GM12878 (cell line): ENCODE results near the gene SLC25A43. TPM values are rescaled to one million over a fixed set of nuclear protein-coding genes. Genes with fewer than 3 reads are reported as not detected.

Experiments used
- ATAC-seq: fragments of 200-7000 bp; cut with Tn5 transposase; 3 replicates; pipeline ENCODE4 v1.9.1; 2020; ENCODE audit warnings: mild to moderate bottlenecking, moderate library complexity
- BruUV-seq: library from RNA; stranded (reverse); fragments of 400-500 nt; replicated peaks from 2 replicates; lab custom pipeline; 2021; lab: Mats Ljungman, UMichigan
- CTCF ChIA-PET: fragments of 300-600 bp; sonication (Branson Sonifier 250); formaldehyde crosslinking; extraction: SDS; loops from one replicate; lab custom pipeline; 2021; ENCODE audit warnings: inconsistent platforms; lab: Yijun Ruan, JAX
- POLR2A ChIA-PET: fragments of 350-600 bp; formaldehyde crosslinking; extraction: SDS; loops from one replicate; lab custom pipeline; 2021; ENCODE audit warnings: inconsistent platforms; lab: Charles Lee
- RAD21 ChIA-PET: fragments of 300-600 bp; sonication (Branson Sonifier 250); formaldehyde crosslinking; loops from one replicate; lab custom pipeline; 2023; ENCODE audit warnings: antibody characterized with exemption; ENCODE audit not compliant: unreplicated experiment; lab: Charles Lee
- SMC1A ChIA-PET: fragments of 300-600 bp; sonication (Branson Sonifier 250); formaldehyde crosslinking; loops from one replicate; lab custom pipeline; 2023; ENCODE audit not compliant: unreplicated experiment, uncharacterized antibody; lab: Charles Lee
- DNase-seq: peaks from one replicate; pipeline ENCODE4 v3.0.0-alpha.2; 2011; ENCODE audit warnings: low read depth, low spot score
- FAIRE-seq: peaks from 3 replicates; lab custom pipeline; 2011; peaks lifted over from hg19 to GRCh38; lab: Jason Lieb, UNC
- H2AFZ ChIP-seq: 2 replicates; pipeline ENCODE4 v1.6.0; 2011; ENCODE audit warnings: low read depth, low read length, control low read depth; ENCODE audit not compliant: control insufficient read depth
- H3K27ac ChIP-seq: 2 replicates; pipeline ENCODE4 v1.5.1; 2011; ENCODE audit warnings: control low read depth; ENCODE audit not compliant: control insufficient read depth, insufficient read depth
- H3K27me3 ChIP-seq, 2 experiments: replicated peaks in 1 of 2; 2 replicates each; pipeline versions ENCODE4 v1.6.0 to v1.6.1; 2011; ENCODE audit warnings: low read length in 1 of 2; ENCODE audit not compliant: control insufficient read depth in 2 of 2, insufficient read depth in 2 of 2
- H3K36me3 ChIP-seq, 2 experiments: 2 replicates each; pipeline ENCODE4 v1.5.1; 2011; ENCODE audit warnings: low read length in 1 of 2; ENCODE audit not compliant: control insufficient read depth in 2 of 2, insufficient read depth in 2 of 2
- H3K4me1 ChIP-seq: 2 replicates; pipeline ENCODE4 v1.6.1; 2011; ENCODE audit warnings: mild to moderate bottlenecking, low read length, moderate library complexity, mixed read lengths; ENCODE audit not compliant: control insufficient read depth, insufficient read depth
- H3K4me2 ChIP-seq: 2 replicates; pipeline ENCODE4 v1.6.0; 2011; ENCODE audit warnings: control low read depth; ENCODE audit not compliant: control insufficient read depth, insufficient read depth
- H3K4me3 ChIP-seq: fragments of 200-600 bp; sonication (generic); 2 replicates; pipeline ENCODE4 v1.5.1; 2016
- H3K79me2 ChIP-seq: 2 replicates; pipeline ENCODE4 v1.6.0; 2011; ENCODE audit warnings: low read length; ENCODE audit not compliant: control insufficient read depth, insufficient read depth
- H3K9ac ChIP-seq: 2 replicates; pipeline ENCODE4 v1.8.0; 2011; ENCODE audit warnings: low read length, control low read depth, mixed read lengths; ENCODE audit not compliant: control insufficient read depth, insufficient read depth
- H3K9me3 ChIP-seq: replicated peaks from 3 replicates; pipeline ENCODE4 v1.5.1; 2011; ENCODE audit warnings: mild to moderate bottlenecking, low read length; ENCODE audit not compliant: control insufficient read depth, insufficient read depth
- H4K20me1 ChIP-seq: 2 replicates; pipeline ENCODE4 v1.6.0; 2011; ENCODE audit not compliant: control insufficient read depth, insufficient read depth
- IRF4 ChIP-seq: IDR thresholded peaks from 2 replicates; pipeline ENCODE4 v1.6.1; 2011; ENCODE audit warnings: low read depth, low read length
- JUND ChIP-seq: IDR thresholded peaks from 2 replicates; pipeline ENCODE4 v1.6.1; 2012; ENCODE audit warnings: low read depth, mild to moderate bottlenecking, low read length, improper control_type of control experiment, moderate library complexity
- MEF2A ChIP-seq: IDR thresholded peaks from 2 replicates; pipeline ENCODE4 v1.6.1; 2011; ENCODE audit warnings: low read depth, mild to moderate bottlenecking, low read length, moderate library complexity; ENCODE audit not compliant: insufficient read depth
- MYC ChIP-seq: IDR thresholded peaks from 2 replicates; pipeline ENCODE4 v1.6.1; 2011; ENCODE audit warnings: mild to moderate bottlenecking, low read length, moderate library complexity, inconsistent platforms; ENCODE audit not compliant: insufficient read depth, insufficient replicate concordance, insufficient read length, severe bottlenecking
- RB1 ChIP-seq: fragments of 450-650 bp; formaldehyde crosslinking; IDR thresholded peaks from 2 replicates; pipeline ENCODE4 v1.6.1; 2017; ENCODE audit warnings: mild to moderate bottlenecking, borderline replicate concordance
- RBBP5 ChIP-seq: fragments of 200-600 bp; sonication (generic); conservative IDR thresholded peaks from 2 replicates; pipeline ENCODE4 v1.6.1; 2016
- RELA ChIP-seq: fragments of 450-650 bp; IDR thresholded peaks from 2 replicates; pipeline ENCODE4 v1.8.0; 2014; ENCODE audit warnings: borderline replicate concordance; ENCODE audit not compliant: partially characterized antibody
- SMAD5 ChIP-seq: IDR thresholded peaks from 2 replicates; pipeline ENCODE4 v1.6.1; 2016; ENCODE audit warnings: antibody characterized with exemption, low read depth
- SRF ChIP-seq, 2 experiments: IDR thresholded peaks; 2 replicates each; pipeline ENCODE4 v1.6.1; 2011; ENCODE audit warnings: low read depth in 2 of 2, low read length in 2 of 2, mild to moderate bottlenecking in 1 of 2, moderate library complexity in 1 of 2
- SUPT20H ChIP-seq: IDR thresholded peaks from 2 replicates; pipeline ENCODE4 v1.6.1; 2011; ENCODE audit warnings: low read depth, mild to moderate bottlenecking, low read length, moderate library complexity, borderline replicate concordance; ENCODE audit not compliant: control insufficient read depth
- SUZ12 ChIP-seq: fragments of 200-600 bp; sonication (generic); IDR thresholded peaks from one replicate; pipeline ENCODE4 v1.6.1; 2018; ENCODE audit warnings: antibody characterized with exemption, mild to moderate bottlenecking; ENCODE audit not compliant: unreplicated experiment
- TARDBP ChIP-seq: IDR thresholded peaks from 2 replicates; pipeline ENCODE4 v1.6.1; 2016; ENCODE audit warnings: borderline replicate concordance
- YBX1 ChIP-seq: fragments of 450-650 bp; IDR thresholded peaks from 2 replicates; pipeline ENCODE4 v1.6.1; 2016; ENCODE audit warnings: antibody characterized with exemption
- ZNF622 ChIP-seq: fragments of 450-650 bp; IDR thresholded peaks from 2 replicates; pipeline ENCODE4 v1.6.1; 2017; ENCODE audit warnings: mild to moderate bottlenecking, inconsistent platforms
- WGBS: methylation state at CpG from one replicate; pipeline ENCODE4 v1.1.6; 2016; ENCODE audit warnings: low lambda C conversion rate; ENCODE audit not compliant: insufficient replicate concordance, insufficient coverage; ENCODE audit errors: missing lambda C conversion rate; 5-methylcytosine and 5-hydroxymethylcytosine counted together
- in situ Hi-C: fragments of 300-500 bp; cut with MboI; formaldehyde crosslinking; loops from 9 replicates; pipeline ENCODE4 v1.14.3; 2018; ENCODE audit warnings: mixed read lengths
- intact Hi-C: fragments of 100-400 bp; cut with micrococcal nuclease; formaldehyde crosslinking; loops from one replicate; pipeline ENCODE4 v1.14.2; 2022; ENCODE audit not compliant: unreplicated experiment
- polyA plus RNA-seq, 11 experiments: library from polyadenylated mRNA; depleted of rRNA in 4 of 11; unstranded in 6 of 11; stranded (reverse) in 5 of 11; fragments of >200 nt; fragmentation: Nextera tagmentation in 4 of 11; fragmentation: Illumina TruSeq in 1 of 11; extraction: Ambion mirVana in 4 of 11; extraction: Trizol in 1 of 11; gene quantifications; 1 replicate in 1 of 11; 2 replicates in 10 of 11; pipeline versions ENCODE4 v1.2.1 to v1.2.3, GENCODE V29; 2011 to 2016; ENCODE audit warnings: inconsistent platforms in 2 of 11, missing spikeins in 2 of 11, low read depth in 1 of 11
- total RNA-seq, 4 experiments: library from RNA; depleted of rRNA in 3 of 4; stranded (reverse); fragments of >200 nt in 3 of 4; fragmentation: Illumina TruSeq in 1 of 4; extraction: Trizol in 1 of 4; gene quantifications; 2 replicates each; pipeline versions ENCODE4 v1.2.1 to v1.2.3, GENCODE V29; 2013 to 2021
- TF ChIP-seq, protein P1 (sequence below): IDR thresholded peaks from 2 replicates; pipeline ENCODE4 v1.6.1; 2012; ENCODE audit warnings: low read depth, low read length, improper control_type of control experiment
- TF ChIP-seq, protein P2 (sequence below): fragments of 450-650 bp; formaldehyde crosslinking; IDR thresholded peaks from 2 replicates; pipeline ENCODE4 v1.5.0; 2022; ENCODE audit warnings: mild to moderate bottlenecking, missing genetic modification characterization
- TF ChIP-seq, protein P3 (sequence below): fragments of 450-650 bp; IDR thresholded peaks from 2 replicates; pipeline ENCODE4 v1.6.1; 2017; ENCODE audit warnings: low read depth, mild to moderate bottlenecking, moderate library complexity

Gene SLC25A43
- total and polyA plus RNA-seq, 10 of the 15 experiments (the other 5 are each of a cell fraction or from before 2014, with no cell fraction given), result 2.5 to 13.5 (median 6.8) TPM

DNA sequence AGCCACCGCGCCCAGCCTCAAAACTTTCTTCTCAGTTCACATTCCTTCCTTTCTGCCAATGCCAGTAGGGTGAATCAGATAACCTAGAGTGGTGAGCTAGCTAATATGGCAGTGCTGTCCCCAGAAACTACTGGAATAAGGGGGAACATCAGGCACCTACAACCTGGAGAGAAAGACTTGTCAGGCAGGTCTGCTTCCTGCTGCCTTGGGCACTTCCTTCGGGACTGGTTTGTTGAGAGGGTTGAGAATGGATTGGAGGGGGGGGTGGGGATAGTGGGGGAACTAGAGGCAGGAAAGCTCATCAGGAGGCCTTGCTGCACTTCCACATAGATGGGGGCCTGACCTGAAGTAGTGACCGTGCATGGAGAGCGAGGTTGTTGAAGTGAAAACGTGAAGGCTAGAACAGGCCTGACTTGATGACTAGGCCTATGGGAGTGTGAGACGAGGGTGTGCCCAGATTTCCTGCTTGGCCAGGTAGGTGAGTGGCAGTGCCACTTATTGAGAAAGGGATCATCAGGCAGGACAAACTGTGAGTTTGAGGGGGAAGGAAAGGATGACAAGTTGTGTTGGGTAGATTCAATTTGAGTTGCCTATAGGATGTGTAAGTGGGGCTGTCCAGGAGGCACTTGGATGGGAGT is 102.5 kb downstream of the SLC25A43 start (continued):
- TF ChIP-seq, protein P1, sequence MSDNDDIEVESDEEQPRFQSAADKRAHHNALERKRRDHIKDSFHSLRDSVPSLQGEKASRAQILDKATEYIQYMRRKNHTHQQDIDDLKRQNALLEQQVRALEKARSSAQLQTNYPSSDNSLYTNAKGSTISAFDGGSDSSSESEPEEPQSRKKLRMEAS, result no peak
- TF ChIP-seq SRF (IDR thresholded peaks at IDR 0.05; ENCODE audit: low read depth in 2 of 2, low read length in 2 of 2) (no peak), SMAD5 (no peak)

DNA sequence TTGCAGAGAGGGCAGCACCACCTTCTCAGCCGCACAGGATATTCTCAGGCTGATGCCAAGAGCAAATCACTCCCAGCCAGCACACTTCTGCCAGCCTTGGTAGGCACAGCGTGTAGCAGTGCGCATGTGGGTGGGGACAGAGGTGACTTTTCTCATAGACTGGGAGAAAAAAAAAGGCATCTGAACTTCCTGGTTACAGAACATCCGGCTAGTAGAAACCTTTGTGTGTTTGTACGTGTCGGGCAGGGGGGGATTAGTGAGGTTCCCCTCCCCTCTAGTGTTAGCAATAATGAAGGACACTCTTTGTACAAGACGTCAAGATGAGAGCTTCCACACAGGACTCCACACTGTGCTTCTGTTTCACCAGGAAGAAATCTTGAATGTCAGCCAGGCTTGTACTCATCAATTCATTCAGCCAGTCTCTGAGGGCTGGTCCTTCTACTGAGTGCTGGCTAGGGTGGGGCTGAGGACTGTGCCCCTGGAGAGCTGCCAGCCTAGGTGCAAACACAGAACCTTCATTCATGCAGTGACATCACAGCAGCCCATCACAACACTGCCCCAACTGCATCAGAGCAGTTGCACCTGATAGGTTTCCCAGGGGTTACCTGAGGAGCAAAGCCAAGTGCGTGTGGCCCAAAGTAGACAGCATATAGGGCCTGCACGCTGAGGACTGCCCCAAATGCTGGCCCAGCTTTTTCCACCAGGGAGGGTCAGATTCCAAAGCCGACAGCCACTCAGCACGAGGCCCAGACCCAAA is 103.8 kb downstream of the SLC25A43 start:
- ATAC-seq (no peak), DNase-seq (no peak), FAIRE-seq (no peak)
- Histone ChIP-seq H3K9ac (no peak overlapping the region), H3K27me3 (no peaks in the 10 kb centered on the region), H3K36me3 (no peaks in the 10 kb centered on the region), H3K4me1 (no peaks in the 10 kb centered on the region), H4K20me1 (no peaks in the 10 kb centered on the region), H3K27ac (no peak overlapping the region), H3K4me2 (no peak overlapping the region), H3K4me3 (no peak overlapping the region), H3K79me2 (no peaks in the 10 kb centered on the region), H2AFZ (peak overlapping the region; percentile 23; the same call in 1 of the 2 replicates), H3K9me3 (no peaks in the 10 kb centered on the region)
- CTCF ChIA-PET, result interaction anchor here (1.1 to 1.6 kb wide), 3 partner anchors 9 to 13 kb away, joined by 4 read pairs; no protein-coding TSS in a partner anchor
- no TSS peak for BruUV-seq
- 41% methylated on average over 11 of the region's 11 CpGs for WGBS
- in situ Hi-C loops, result no loop called here
- RAD21 ChIA-PET, result no interaction called here
- intact Hi-C loops, result no loop called here
- POLR2A ChIA-PET, result no interaction called here
- SMC1A ChIA-PET, result interaction anchor here (1.3 kb wide), 1 partner anchor 10 kb away, joined by 3 read pairs; no protein-coding TSS in a partner anchor
- TF ChIP-seq MEF2A, result no peak
- no peak for TF ChIP-seq RELA
- TF ChIP-seq, protein P2, sequence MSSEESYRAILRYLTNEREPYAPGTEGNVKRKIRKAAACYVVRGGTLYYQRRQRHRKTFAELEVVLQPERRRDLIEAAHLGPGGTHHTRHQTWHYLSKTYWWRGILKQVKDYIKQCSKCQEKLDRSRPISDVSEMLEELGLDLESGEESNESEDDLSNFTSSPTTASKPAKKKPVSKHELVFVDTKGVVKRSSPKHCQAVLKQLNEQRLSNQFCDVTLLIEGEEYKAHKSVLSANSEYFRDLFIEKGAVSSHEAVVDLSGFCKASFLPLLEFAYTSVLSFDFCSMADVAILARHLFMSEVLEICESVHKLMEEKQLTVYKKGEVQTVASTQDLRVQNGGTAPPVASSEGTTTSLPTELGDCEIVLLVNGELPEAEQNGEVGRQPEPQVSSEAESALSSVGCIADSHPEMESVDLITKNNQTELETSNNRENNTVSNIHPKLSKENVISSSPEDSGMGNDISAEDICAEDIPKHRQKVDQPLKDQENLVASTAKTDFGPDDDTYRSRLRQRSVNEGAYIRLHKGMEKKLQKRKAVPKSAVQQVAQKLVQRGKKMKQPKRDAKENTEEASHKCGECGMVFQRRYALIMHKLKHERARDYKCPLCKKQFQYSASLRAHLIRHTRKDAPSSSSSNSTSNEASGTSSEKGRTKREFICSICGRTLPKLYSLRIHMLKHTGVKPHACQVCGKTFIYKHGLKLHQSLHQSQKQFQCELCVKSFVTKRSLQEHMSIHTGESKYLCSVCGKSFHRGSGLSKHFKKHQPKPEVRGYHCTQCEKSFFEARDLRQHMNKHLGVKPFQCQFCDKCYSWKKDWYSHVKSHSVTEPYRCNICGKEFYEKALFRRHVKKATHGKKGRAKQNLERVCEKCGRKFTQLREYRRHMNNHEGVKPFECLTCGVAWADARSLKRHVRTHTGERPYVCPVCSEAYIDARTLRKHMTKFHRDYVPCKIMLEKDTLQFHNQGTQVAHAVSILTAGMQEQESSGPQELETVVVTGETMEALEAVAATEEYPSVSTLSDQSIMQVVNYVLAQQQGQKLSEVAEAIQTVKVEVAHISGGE (CRISPR knock-in tag), result no peak
- TF ChIP-seq SRF (IDR thresholded peaks at IDR 0.05; ENCODE audit: low read depth in 2 of 2, low read length in 2 of 2), result no peak
- no peak for TF ChIP-seq ZNF622
- TF ChIP-seq, protein P3, sequence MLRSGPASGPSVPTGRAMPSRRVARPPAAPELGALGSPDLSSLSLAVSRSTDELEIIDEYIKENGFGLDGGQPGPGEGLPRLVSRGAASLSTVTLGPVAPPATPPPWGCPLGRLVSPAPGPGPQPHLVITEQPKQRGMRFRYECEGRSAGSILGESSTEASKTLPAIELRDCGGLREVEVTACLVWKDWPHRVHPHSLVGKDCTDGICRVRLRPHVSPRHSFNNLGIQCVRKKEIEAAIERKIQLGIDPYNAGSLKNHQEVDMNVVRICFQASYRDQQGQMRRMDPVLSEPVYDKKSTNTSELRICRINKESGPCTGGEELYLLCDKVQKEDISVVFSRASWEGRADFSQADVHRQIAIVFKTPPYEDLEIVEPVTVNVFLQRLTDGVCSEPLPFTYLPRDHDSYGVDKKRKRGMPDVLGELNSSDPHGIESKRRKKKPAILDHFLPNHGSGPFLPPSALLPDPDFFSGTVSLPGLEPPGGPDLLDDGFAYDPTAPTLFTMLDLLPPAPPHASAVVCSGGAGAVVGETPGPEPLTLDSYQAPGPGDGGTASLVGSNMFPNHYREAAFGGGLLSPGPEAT, result no peak
- no peak for TF ChIP-seq SUPT20H
- TF ChIP-seq SUZ12, result no peak
- TF ChIP-seq RBBP5, result no peak
- TF ChIP-seq JUND, result no peak
- TF ChIP-seq IRF4, result no peak
- TF ChIP-seq YBX1, result no peak
- no peak for TF ChIP-seq RB1
- no peak for TF ChIP-seq TARDBP
- TF ChIP-seq MYC, result no peak
